Left ventricle myocardium superior (tissue), 1 donor: ENCODE data around the gene PARP12. TPM values are rescaled to one million over a fixed set of nuclear protein-coding genes. Genes with fewer than 3 reads are reported as not detected.

Source experiments
- ATAC-seq: fragments of 200-7000 bp; cut with Tn5 transposase; one replicate; pipeline ENCODE4 v1.9.1; 2020; ENCODE audit warnings: mild to moderate bottlenecking, moderate library complexity
- DNase-seq: peaks from one replicate; pipeline ENCODE4 v3.0.0-alpha.2; 2020
- intact Hi-C: fragments of 100-400 bp; cut with micrococcal nuclease; formaldehyde crosslinking; loops from one replicate; pipeline ENCODE4 v1.11.0; 2022
- total RNA-seq: library from RNA; stranded (reverse); fragmentation: NEBNext Ultra II Directional; extraction: Animal tissue kit (Norgen Biotek cat#: 25700); gene quantifications from one replicate; pipeline ENCODE4 v1.2.1, GENCODE V29; 2021
- donor health status: DM: no; HTN: yes; CAD: no; lungs with severe emphysema.

Gene PARP12
- total RNA-seq, 1 donor from 2014 or later, result 13.8 TPM

DNA sequence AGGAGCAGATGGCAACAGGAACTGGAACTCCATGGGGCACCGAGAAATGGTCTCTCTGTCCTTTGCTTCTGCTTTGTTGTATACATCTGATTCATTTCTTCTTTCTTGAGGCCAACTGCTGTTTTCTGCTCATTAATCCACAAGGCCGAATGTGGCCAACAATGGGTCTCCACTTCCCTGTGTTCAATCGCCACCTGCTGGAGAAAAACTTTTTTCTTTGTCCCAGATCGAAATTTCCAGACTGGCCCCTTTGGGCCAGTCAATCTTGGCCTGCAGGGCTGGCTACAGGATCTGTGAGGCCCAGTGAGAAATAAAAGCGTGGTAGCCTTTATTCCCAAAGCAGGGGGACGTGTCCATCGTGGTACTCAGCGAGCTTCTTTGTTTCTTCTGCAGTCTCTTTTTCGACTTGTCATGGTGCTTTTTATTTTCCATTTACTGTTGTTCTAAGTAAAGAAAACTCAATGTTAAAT, 58.8 kb downstream of the PARP12 start:
- ATAC-seq, result no peak
- no peak for DNase-seq
- intact Hi-C loops, result loop anchor here (10.0 kb wide), 3 partner anchors 359 to 509 kb away; no protein-coding TSS in a partner anchor

DNA sequence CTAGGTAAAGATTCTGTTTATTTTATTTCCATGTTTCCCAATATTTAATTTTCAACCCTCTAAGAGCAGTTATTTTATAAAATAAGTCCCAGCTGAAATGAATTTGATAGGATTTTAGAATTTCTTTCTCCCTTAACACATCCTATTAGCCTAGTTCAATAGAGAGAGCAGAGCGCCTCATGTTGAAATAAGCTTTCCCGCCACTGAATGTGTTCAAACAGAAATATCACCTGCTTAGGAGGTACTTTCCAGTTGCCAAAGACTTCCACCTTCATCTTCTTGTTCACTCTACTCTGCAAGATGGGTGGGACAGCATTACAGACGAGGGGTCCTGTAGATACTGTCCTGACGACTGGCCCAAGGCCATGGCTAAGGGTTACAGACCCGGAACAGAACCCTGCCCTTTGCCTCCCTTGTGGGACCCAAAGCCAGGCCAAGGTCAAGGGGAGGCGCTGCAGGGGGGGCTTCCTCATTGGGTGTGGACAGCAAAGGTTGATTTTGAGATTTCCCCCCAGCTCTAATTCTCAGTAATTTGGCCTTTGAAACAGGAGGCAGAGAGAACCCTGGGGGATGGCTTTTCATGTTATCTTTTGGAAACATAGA, 62.0 kb downstream of the PARP12 start:
- ATAC-seq (no peak), DNase-seq (no peak)
- intact Hi-C loops, result loop anchor here (10.0 kb wide), 3 partner anchors 356 to 506 kb away; no protein-coding TSS in a partner anchor

- intact Hi-C loops, result no loop called here
- no peak for ATAC-seq
- no peak for DNase-seq
Observed at GRCh38 chr7:139999516-139999915, 63.2 kb downstream of the PARP12 start.

DNA sequence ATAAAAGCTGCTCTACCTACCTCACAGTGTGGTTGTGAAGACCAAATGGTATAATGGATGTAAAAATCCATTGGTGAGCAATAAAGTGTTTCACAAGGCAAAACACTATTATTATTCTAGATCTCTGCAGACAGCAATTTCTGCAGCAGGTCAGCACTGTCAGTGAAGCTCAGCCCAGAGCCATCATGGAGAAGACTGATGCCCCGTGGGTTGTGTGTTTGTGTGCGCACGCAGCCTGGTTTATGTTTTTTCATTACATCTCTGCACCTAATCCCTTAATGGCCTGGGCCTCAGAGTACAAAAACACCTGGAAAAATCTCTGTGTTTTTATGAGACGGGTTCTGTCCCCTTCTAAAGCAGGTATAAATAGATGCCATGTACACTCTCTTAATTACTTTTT, 64.2 kb downstream of the PARP12 start:
- ATAC-seq, result no peak
- intact Hi-C loops, result no loop called here
- no peak for DNase-seq

DNA sequence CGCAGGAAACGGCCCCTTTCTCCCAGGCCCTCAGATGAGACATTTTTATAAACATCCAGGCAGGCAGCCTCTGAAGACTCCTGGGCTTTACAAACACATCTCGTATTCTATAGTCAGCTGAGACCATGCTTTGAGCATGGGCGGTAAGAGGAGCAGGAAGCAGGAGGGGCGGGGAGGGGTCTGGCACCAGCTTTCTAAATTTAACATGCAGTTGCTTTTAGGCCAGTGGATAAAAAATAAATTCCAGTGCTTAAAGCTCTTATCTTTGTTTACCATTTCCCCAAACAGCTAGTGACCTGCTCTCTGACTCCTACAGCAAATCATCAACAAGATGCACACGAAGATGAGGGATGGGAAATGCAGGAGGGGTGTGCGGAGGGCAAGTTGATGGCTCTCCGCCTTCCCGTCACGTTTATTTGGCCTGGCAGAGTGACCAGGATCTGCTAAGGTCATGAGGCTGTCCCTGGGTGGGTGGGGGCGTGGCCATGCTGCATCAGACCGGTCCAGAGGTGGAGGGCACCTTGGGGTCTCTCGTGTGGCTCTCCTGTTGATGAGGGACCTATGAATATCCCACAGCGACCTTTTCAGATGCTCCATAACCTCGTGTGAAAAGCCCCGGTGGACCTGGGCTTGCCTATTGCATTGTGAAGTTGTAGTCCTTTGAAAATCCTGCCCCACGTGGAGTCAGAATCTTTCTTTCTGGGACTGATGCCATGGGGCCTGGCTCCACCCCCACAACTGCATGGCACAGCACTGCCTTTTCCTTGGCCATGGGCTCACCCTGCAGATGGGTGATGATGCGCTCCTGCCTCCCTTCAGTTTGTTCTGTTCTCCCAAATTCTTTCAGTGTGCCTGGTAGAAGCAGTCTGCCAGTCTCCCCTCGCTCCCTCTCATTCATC, 67.5 kb downstream of the PARP12 start:
- peak; percentile 63 for DNase-seq
- intact Hi-C loops, result no loop called here
- ATAC-seq, result peak; percentile 90

- DNase-seq, result no peak
- no peak for ATAC-seq
- intact Hi-C loops, result no loop called here
Observed at GRCh38 chr7:139994356-139994755, 68.4 kb downstream of the PARP12 start.

DNA sequence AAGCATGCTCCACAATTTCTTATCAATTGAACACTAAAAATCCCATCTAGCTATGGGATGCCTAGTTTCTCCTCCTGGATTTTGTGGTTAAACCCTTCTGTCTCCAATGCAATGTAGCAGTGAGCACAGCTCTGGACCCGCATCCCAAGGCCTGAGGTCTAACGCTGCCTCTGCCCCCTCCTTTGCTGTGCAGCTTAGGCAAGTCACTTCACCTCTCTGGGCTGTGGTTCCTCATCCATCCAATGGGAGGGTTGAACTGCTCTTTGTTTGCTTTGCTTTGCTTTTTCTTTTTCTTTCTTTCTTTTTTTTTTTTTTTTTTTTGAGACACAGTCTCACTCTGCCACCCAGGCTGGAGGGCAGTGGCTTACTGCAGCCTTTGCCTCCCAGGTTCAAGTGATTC, 69.2 kb downstream of the PARP12 start:
- intact Hi-C loops, result no loop called here

GRCh38 chr7:139993169-139993568, 69.6 kb downstream of the PARP12 start:
- DNase-seq, result no peak
- no peak for ATAC-seq

More for the DNA sequence above, 69.2 kb downstream of the PARP12 start:
- ATAC-seq, result no peak
- DNase-seq, result no peak

GRCh38 chr7:139992353-139993044, 70.3 kb downstream of the PARP12 start:
- intact Hi-C loops, result no loop called here
- no peak for DNase-seq
- no peak for ATAC-seq

More at GRCh38 chr7:139993169-139993568, 69.6 kb downstream of the PARP12 start:
- intact Hi-C loops, result no loop called here

GRCh38 chr7:139991911-139992310, 70.8 kb downstream of the PARP12 start:
- ATAC-seq, result no peak
- DNase-seq, result no peak
- intact Hi-C loops, result no loop called here

GRCh38 chr7:139991269-139991666, 71.5 kb downstream of the PARP12 start:
- ATAC-seq, result no peak
- intact Hi-C loops, result no loop called here
- no peak for DNase-seq

DNA sequence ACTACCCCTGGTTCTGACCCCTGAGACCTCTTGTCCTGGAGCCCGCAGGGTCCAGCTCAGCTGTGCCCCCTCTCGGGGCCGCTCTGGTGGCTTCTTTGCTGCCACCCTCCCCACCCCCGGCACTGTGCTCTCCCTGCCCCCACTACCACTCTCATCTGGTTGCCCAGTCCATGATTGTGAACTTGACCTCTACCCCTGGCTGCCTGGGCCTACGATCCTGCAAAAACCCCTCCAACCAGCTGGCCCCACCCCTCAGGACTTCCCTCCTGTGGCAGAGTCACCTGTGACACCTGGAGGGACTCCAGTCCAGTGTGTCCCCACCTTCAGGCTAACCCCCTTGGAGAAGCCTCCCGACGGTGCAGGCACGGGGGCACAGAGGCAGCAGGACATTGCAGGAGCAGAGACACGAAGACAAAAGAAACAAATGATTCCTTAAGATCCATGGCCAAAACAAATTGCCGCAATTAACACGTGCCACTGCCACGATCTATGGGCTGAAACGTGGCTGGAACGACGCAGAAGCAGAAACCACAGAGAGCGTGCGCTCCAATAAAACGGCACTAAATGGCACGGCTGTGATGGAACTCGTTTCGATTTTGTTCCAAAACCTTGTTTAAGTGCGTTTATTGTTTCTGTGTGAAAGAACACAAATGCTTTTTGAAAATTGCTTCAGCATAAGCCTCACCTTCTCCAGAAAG, 72.0 kb downstream of the PARP12 start:
- DNase-seq (no peak), ATAC-seq (no peak)
- intact Hi-C loops, result no loop called here

DNA sequence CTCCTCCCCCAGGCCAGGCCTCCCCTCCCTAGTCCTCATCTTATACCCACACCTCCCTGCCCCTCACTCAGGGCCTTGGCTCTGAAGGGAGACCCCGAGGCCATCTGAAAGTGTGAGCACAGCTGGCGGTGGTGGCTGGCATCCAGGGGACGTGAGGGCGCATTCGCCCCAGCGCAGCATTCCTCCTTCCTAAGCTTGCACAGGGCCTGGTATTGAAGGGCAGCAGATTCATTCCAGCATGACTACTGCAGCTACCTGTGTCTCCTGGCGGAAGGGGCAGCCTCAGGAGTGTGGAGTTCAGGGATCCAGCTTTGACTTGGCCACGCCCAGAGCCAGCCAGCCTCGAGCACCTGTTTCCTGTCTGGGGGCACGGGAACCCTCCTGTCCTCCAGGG, 72.6 kb downstream of the PARP12 start:
- intact Hi-C loops, result no loop called here
- no peak for DNase-seq
- ATAC-seq, result no peak

DNA sequence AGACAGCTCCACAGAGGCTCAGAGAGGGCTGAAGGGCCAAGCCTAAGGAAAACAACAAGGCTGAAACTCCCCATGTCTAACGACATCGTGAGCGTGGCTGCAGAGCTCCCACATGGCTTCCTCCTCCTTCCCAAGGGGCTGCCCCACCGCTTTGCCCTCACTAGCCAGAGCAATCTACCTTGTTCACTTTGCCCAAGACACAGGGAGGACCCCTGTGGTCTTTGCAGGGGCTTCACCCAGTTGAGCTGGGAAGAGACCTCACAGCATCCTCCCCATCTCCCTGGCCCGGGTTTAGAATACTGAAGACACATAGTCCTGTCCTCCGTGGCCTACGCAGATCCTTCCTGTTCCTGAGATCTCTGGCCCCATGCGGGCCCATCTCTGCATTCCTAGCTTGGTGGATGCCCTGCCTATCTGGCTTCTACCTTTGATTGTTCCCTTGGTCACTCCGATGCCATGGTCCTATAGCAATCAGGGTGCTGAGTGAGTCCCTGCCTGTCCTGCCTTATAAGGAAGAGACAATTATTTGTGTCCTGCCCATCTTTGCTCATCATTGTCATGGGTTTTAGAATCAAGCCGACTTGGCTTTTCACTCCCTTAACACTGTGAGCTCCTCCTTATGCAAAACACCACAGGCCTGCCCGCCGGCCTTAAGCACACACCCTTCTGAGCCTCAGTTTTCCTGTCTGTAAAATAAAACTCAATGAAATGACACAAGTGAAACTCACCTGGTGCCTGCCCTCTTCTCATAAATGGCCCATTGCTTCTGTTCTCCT, 73.2 kb downstream of the PARP12 start:
- ATAC-seq, result no peak
- intact Hi-C loops, result no loop called here
- DNase-seq, result no peak

DNA sequence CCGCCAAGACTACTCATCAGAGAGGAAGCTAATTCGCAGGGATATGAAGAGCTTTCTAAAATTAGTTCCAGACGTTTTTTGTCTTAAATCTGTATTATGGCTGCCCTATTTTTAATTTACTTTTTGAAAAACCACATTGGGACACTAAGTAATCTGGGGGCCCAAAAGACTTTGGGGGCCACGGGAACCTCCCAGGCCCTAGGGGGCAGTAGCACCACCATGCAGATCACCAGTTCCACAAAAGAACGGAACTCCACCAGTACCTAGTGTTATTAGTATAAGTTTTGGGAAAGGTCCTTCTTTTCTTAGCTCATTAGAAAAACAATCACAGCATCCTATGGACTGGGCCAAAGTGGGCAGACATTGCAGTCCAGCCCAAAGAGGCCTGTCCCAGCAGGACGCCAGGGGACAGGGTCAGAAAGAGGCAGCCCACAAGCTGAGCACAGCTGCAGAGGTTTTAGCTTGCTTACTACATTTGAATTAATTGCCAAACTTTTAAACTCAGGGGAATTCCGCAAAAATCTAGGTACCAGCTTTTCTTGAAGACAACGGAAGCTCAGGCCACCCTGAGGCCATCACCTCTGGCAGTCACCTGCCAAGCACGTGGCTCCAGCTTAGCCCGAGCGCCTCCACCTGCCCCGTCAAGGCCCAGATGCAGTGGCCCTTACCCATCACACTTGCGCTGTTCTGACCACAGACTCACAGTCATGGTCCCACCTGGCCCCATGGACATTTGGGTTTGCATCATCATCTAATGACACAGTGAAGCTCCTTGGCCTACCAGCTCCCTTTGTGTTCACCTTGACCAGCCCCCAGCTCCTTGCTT, 74.8 kb downstream of the PARP12 start:
- intact Hi-C loops, result no loop called here
- no peak for ATAC-seq

GRCh38 chr7:139985811-139986210, 76.9 kb downstream of the PARP12 start:
- ATAC-seq (no peak), DNase-seq (no peak)
- intact Hi-C loops, result no loop called here

More for the DNA sequence above, 74.8 kb downstream of the PARP12 start:
- DNase-seq, result no peak

- ATAC-seq (no peak), DNase-seq (no peak)
- intact Hi-C loops, result no loop called here
Observed at GRCh38 chr7:139984642-139985539, 77.9 kb downstream of the PARP12 start.
